A549 (cell line): Measurements from ENCODE around the gene ARHGEF38. TPM values are rescaled to one million over a fixed set of nuclear protein-coding genes. Genes with fewer than 3 reads are reported as not detected.

ENCODE experiments used
- ATAC-seq, 2 experiments: fragments of 200-7000 bp in 1 of 2; fragments of >200 bp in 1 of 2; cut with Nextera tagmentation in 1 of 2; cut with Tn5 transposase in 1 of 2; 3 replicates each; pipeline versions ENCODE4 v1.8.0 to v1.9.1; 2018 to 2020; ENCODE audit warnings: mild to moderate bottlenecking in 1 of 2, moderate library complexity in 1 of 2
- CTCF ChIA-PET: fragments of 300-600 bp; sonication (Branson Sonifier 250); formaldehyde crosslinking; extraction: SDS; loops from one replicate; lab custom pipeline; 2021; ENCODE audit warnings: antibody characterized with exemption, inconsistent platforms; lab: Yijun Ruan, JAX
- POLR2A ChIA-PET: fragments of 350-600 bp; formaldehyde crosslinking; extraction: SDS; loops from one replicate; lab custom pipeline; 2021; ENCODE audit warnings: antibody characterized with exemption, inconsistent platforms; lab: Yijun Ruan, JAX
- DNase-seq, 2 experiments: peaks; one replicate each; pipeline versions ENCODE4 v3.0.0 to v3.0.0-alpha.2; 2011 to 2016; ENCODE audit warnings: low read depth in 1 of 2, low spot score in 1 of 2
- FAIRE-seq: peaks from 2 replicates; lab custom pipeline; 2011; peaks lifted over from hg19 to GRCh38; lab: Jason Lieb, UNC
- H3K27ac ChIP-seq, 2 experiments: fragments of >200 bp; sonication (Bioruptor Twin); formaldehyde crosslinking; 3 replicates each; pipeline ENCODE4 v1.5.1; 2016 to 2017
- H3K4me1 ChIP-seq: fragments of >200 bp; sonication (Bioruptor Twin); formaldehyde crosslinking; 3 replicates; pipeline ENCODE4 v1.6.1; 2016
- H3K4me2 ChIP-seq: fragments of >200 bp; sonication (Bioruptor Twin); formaldehyde crosslinking; 3 replicates; pipeline ENCODE4 v1.6.1; 2016
- H3K4me3 ChIP-seq: fragments of >200 bp; sonication (Bioruptor Twin); formaldehyde crosslinking; 3 replicates; pipeline ENCODE4 v1.5.1; 2016
- H3K9me3 ChIP-seq: fragments of >200 bp; sonication (Bioruptor Twin); formaldehyde crosslinking; 3 replicates; pipeline ENCODE4 v1.6.1; 2016
- CBX2 ChIP-seq: fragments of 200-600 bp; sonication (generic); IDR thresholded peaks from 2 replicates; pipeline ENCODE4 v1.6.1; 2016; ENCODE audit warnings: low read depth, mild to moderate bottlenecking, borderline replicate concordance
- CBX8 ChIP-seq: fragments of 200-600 bp; sonication (generic); IDR thresholded peaks from 2 replicates; pipeline ENCODE4 v1.6.1; 2016
- CHD2 ChIP-seq: fragments of 150-350 bp; IDR thresholded peaks from 2 replicates; pipeline ENCODE4 v1.6.1; 2014; ENCODE audit warnings: low read length; ENCODE audit not compliant: partially characterized antibody
- CTCF ChIP-seq: fragments of >200 bp; sonication (Bioruptor Twin); formaldehyde crosslinking; IDR thresholded peaks from 3 replicates; pipeline ENCODE4 v1.5.1; 2016
- HOXB13 ChIP-seq: fragments of 250-450 bp; sonication (Bioruptor Pico); IDR thresholded peaks from 2 replicates; pipeline ENCODE4 v1.5.0; 2020; ENCODE audit warnings: low read depth, mild to moderate bottlenecking, moderate library complexity
- HOXB5 ChIP-seq: fragments of 250-450 bp; sonication (Bioruptor Pico); IDR thresholded peaks from 2 replicates; pipeline ENCODE4 v1.5.0; 2020; ENCODE audit warnings: mild to moderate bottlenecking, moderate library complexity
- MYC ChIP-seq: IDR thresholded peaks from 2 replicates; pipeline ENCODE4 v1.6.1; 2012; ENCODE audit warnings: mild to moderate bottlenecking, inconsistent platforms, low read length, improper control_type of control experiment, borderline replicate concordance
- POLR2A ChIP-seq: IDR thresholded peaks from 2 replicates; pipeline ENCODE4 v1.6.1; 2012; ENCODE audit warnings: mild to moderate bottlenecking, low read length
- RAD21 ChIP-seq, 2 experiments: fragments of >200 bp in 1 of 2; sonication (Bioruptor Twin) in 1 of 2; formaldehyde crosslinking in 1 of 2; IDR thresholded peaks in 1 of 2; conservative IDR thresholded peaks in 1 of 2; 2 replicates in 1 of 2; 3 replicates in 1 of 2; pipeline ENCODE4 v1.6.1; 2012 to 2018; ENCODE audit warnings: inconsistent platforms in 1 of 2
- RCOR1 ChIP-seq: fragments of 150-350 bp; IDR thresholded peaks from 2 replicates; pipeline ENCODE4 v1.6.1; 2014; ENCODE audit warnings: antibody characterized with exemption, low read length, low read depth
- REST ChIP-seq: fragments of 200-600 bp; sonication (generic); IDR thresholded peaks from 2 replicates; pipeline ENCODE4 v1.6.1; 2016; ENCODE audit warnings: antibody characterized with exemption, mild to moderate bottlenecking, moderate library complexity
- RFX5 ChIP-seq: fragments of 450-650 bp; IDR thresholded peaks from 2 replicates; pipeline ENCODE4 v1.7.1; 2014; ENCODE audit warnings: antibody characterized with exemption, mild to moderate bottlenecking, moderate library complexity
- SREBF2 ChIP-seq: fragments of 450-650 bp; IDR thresholded peaks from 2 replicates; pipeline ENCODE4 v1.6.1; 2014; ENCODE audit warnings: mild to moderate bottlenecking, moderate library complexity
- USF2 ChIP-seq: fragments of 450-650 bp; IDR thresholded peaks from 2 replicates; pipeline ENCODE4 v1.6.1; 2014; ENCODE audit warnings: antibody characterized with exemption
- WGBS: methylation state at CpG from one replicate; pipeline ENCODE4 v1.1.6; 2017; ENCODE audit errors: missing lambda C conversion rate; 5-methylcytosine and 5-hydroxymethylcytosine counted together
- polyA minus RNA-seq: library from RNA; depleted of rRNA, polyadenylated mRNA; stranded (reverse); fragments of >200 nt; gene quantifications from 2 replicates; pipeline ENCODE4 v1.2.3, GENCODE V29; 2011; rRNA and poly(A)+ RNA removed
- polyA plus RNA-seq, 4 experiments: library from polyadenylated mRNA; depleted of rRNA in 3 of 4; stranded (reverse); fragments of >200 nt; fragmentation: RNase III in 1 of 4; extraction: RNeasy Plus Mini Kit Qiagen cat#74134 plus additional on column Dnase treatment in 1 of 4; gene quantifications; 2 replicates in 3 of 4; 3 replicates in 1 of 4; pipeline ENCODE4 v1.2.3, GENCODE V29; 2011 to 2017
- TF ChIP-seq, protein P1 (sequence below): IDR thresholded peaks from 2 replicates; pipeline ENCODE4 v1.6.1; 2012

ARHGEF38 gene, protein sequence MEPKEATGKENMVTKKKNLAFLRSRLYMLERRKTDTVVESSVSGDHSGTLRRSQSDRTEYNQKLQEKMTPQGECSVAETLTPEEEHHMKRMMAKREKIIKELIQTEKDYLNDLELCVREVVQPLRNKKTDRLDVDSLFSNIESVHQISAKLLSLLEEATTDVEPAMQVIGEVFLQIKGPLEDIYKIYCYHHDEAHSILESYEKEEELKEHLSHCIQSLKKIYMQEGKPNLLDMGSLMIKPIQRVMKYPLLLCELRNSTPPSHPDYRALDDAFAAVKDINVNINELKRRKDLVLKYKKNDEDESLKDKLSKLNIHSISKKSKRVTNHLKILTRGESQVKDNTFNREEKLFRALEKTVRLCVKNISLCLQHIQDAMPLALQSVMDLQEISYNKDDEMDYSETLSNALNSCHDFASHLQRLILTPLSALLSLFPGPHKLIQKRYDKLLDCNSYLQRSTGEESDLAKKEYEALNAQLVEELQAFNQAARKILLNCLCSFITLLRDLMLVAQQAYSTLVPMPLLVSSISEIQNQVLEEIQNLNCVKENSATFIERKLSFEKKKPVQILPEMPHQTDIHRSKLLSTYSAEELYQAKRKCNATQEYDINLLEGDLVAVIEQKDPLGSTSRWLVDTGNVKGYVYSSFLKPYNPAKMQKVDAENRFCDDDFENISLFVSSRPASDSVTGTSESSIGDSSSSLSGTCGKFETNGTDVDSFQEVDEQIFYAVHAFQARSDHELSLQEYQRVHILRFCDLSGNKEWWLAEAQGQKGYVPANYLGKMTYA
- polyA plus RNA-seq (2011; rRNA removed) = 0.05 TPM in 1 of 2 replicates, not detected in the other
- polyA plus RNA-seq (2012; cell fraction: cytosol; rRNA removed) = not detected in 2 replicates
- not detected in 2 replicates for polyA plus RNA-seq (2012; cell fraction: nucleus; rRNA removed)
- polyA plus RNA-seq (2017; fragmentation: RNase III; extraction: RNeasy Plus Mini Kit Qiagen cat#74134 plus additional on column Dnase treatment) = not detected in 3 replicates
- polyA minus RNA-seq = not detected in 2 replicates

DNA sequence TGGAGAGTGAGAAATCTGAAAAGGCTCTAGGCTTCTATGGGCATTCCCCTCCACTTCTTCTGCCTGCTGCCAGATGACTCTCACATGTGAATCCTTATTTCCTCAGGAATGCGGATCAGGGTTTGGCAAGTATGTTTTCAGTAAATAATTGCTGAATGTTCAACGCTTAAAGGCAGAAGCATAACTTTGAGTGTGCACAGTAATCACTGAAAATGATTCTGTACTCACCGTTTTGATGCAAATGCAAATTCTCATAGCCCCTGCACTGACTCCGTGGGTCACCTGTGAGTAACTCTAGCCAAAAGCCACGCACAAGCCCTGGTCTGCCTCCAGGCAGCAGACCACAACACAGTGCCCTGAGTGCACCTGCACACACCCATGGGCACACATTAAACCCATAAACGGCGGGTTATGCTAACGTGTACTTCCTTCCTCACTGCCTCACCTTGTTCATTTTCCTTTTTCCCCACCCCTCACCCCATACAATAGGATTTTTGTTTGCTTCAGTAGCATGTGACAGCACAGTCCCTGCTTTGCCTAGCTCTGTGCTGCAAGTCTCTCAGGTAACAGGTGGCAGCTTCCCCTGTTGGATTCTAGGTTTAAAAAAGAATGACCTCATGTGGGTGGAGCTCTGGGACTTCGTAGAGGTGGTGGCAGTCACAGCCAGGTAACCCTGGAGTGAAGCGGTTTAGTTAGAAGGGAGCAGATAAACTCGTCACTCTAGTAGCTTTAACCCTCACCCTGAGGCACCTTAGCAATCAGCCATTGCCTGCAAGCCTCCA is at the start of gene ARHGEF38:
TSS of gene ARHGEF38 (plus strand) at position 656 of the 782 bp plus-strand sequence. CDS start 146 bp downstream, outside the sequence.
- CTCF ChIA-PET = no interaction called here
- ATAC-seq (peak; percentile 43 to 62; a peak in 5 of 6 replicates), DNase-seq (peak in 1 of 2 experiments; percentile 10), FAIRE-seq (no peak)
- Histone ChIP-seq H3K4me2 (peak within 1 kb of the TSS; percentile 63), H3K4me3 (no peak within 1 kb of the TSS), H3K27ac (peak within 1 kb of the TSS in 1 of 2 experiments; percentile 42; a peak in 1 of 6 replicates), H3K4me1 (peaks cover 32% of the 10 kb centered on the region), H3K9me3 (no peaks in the 10 kb centered on the region)
- no peak for TF ChIP-seq USF2
- TF ChIP-seq CBX8 = no peak
- TF ChIP-seq, protein P1, sequence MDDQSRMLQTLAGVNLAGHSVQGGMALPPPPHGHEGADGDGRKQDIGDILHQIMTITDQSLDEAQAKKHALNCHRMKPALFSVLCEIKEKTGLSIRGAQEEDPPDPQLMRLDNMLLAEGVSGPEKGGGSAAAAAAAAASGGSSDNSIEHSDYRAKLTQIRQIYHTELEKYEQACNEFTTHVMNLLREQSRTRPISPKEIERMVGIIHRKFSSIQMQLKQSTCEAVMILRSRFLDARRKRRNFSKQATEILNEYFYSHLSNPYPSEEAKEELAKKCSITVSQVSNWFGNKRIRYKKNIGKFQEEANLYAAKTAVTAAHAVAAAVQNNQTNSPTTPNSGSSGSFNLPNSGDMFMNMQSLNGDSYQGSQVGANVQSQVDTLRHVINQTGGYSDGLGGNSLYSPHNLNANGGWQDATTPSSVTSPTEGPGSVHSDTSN = no peak
- TF ChIP-seq HOXB13 (CRISPR knock-in tag) = no peak
- TF ChIP-seq RFX5 = no peak
- TF ChIP-seq CHD2 = no peak
- no peak for TF ChIP-seq RAD21 (conservative IDR thresholded peaks at IDR 0.05 in 1 of 2, IDR thresholded peaks at IDR 0.05 in 1 of 2)
- TF ChIP-seq CBX2 = no peak
- TF ChIP-seq HOXB5 (CRISPR knock-in tag) = no peak
- no peak for TF ChIP-seq CTCF
- TF ChIP-seq SREBF2 = no peak
- TF ChIP-seq RCOR1 = no peak
- TF ChIP-seq MYC = no peak
- no peak for TF ChIP-seq POLR2A
- TF ChIP-seq REST = no peak
- 18% methylated on average over 11 of the region's 11 CpGs for WGBS
- POLR2A ChIA-PET = no interaction called here
